Activated CD4-positive, alpha-beta T cell treated with anti-CD3 and anti-CD28 coated beads for 48 hours (primary cell): ENCODE data around the gene PHTF1.
"Not testable (repeated sequence)": the region's sequence is repeated elsewhere in the genome, so short reads cannot be mapped to it uniquely, and the experiment has no call there.

Experiments used
- DNase-seq: peaks from one replicate; pipeline ENCODE4 v3.0.0-alpha.2; 2020

The PHTF1 gene

GRCh38 chr1:113770031-113770430, 10.7 kb upstream of the PHTF1 start:
- DNase-seq, result no peak

GRCh38 chr1:113769601-113769970, 10.3 kb upstream of the PHTF1 start:
- DNase-seq, result no peak

- no peak for DNase-seq
Observed at GRCh38 chr1:113768916-113769600, 9.8 kb upstream of the PHTF1 start.

- DNase-seq, result no peak
Observed at GRCh38 chr1:113765306-113766230, 6.3 kb upstream of the PHTF1 start.

GRCh38 chr1:113763661-113764060, 4.4 kb upstream of the PHTF1 start:
- DNase-seq, result no peak

- DNase-seq, result no peak
Observed at GRCh38 chr1:113761937-113762336, 2.7 kb upstream of the PHTF1 start.

- no peak for DNase-seq
Observed at GRCh38 chr1:113760102-113761080, 1.1 kb upstream of the PHTF1 start.

GRCh38 chr1:113758631-113759332, 504 bp downstream of the PHTF1 start:
- peak; percentile 66 for DNase-seq

GRCh38 chr1:113756461-113756860, 2.8 kb downstream of the PHTF1 start:
- no peak for DNase-seq

GRCh38 chr1:113753333-113753732, 6.0 kb downstream of the PHTF1 start:
- not testable (repeated sequence) for DNase-seq

GRCh38 chr1:113751516-113751915, 7.8 kb downstream of the PHTF1 start:
- DNase-seq, result no peak

GRCh38 chr1:113751114-113751513, 8.2 kb downstream of the PHTF1 start:
- no peak for DNase-seq

GRCh38 chr1:113749402-113749801, 9.9 kb downstream of the PHTF1 start:
- DNase-seq, result no peak

GRCh38 chr1:113747376-113747775, 11.9 kb downstream of the PHTF1 start:
- DNase-seq, result no peak

GRCh38 chr1:113745425-113745824, 13.9 kb downstream of the PHTF1 start:
- no peak for DNase-seq

- DNase-seq, result no peak
Observed at GRCh38 chr1:113744114-113744513, 15.2 kb downstream of the PHTF1 start.

- no peak for DNase-seq
Observed at GRCh38 chr1:113742515-113742914, 16.8 kb downstream of the PHTF1 start.

GRCh38 chr1:113734357-113735055, 24.8 kb downstream of the PHTF1 start:
- DNase-seq, result no peak

GRCh38 chr1:113732802-113733201, 26.5 kb downstream of the PHTF1 start:
- peak; percentile 11 for DNase-seq

- no peak for DNase-seq
Observed at GRCh38 chr1:113721010-113721409, 38.3 kb downstream of the PHTF1 start.

GRCh38 chr1:113718621-113719020, 40.7 kb downstream of the PHTF1 start:
- DNase-seq, result not testable (repeated sequence)

- not testable (repeated sequence) for DNase-seq
Observed at GRCh38 chr1:113717506-113717905, 41.8 kb downstream of the PHTF1 start.
